Measurements from ENCODE around the gene GUCY1A1.
A peak's percentile ranks its signal among the peaks of the same experiment; 100 is the strongest.

The GUCY1A1 gene

DNA sequence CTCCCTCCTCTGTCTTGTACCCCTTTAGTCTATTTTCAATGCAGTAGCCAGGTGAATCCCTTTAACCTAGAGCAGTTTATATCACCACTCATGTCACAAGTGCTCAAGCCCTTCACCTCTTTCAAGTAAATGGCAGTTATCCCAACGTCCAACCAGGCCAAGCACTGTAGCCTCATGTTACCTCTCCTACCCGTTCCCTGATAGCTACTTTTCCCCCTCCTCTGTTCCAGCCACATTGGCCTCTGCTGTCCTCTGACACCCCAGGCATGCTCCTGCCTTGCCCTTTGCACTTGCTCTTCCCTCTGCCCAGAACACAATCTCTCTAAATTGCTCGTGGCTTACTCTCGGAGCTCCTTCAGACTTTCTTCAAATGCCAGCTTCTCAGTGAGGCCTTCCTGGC, 107.4 kb downstream of the GUCY1A1 start:
- no peak for TF ChIP-seq ZFX (IDR thresholded peaks at IDR 0.05; ENCODE audit: borderline replicate concordance)
- TF ChIP-seq, protein P1, sequence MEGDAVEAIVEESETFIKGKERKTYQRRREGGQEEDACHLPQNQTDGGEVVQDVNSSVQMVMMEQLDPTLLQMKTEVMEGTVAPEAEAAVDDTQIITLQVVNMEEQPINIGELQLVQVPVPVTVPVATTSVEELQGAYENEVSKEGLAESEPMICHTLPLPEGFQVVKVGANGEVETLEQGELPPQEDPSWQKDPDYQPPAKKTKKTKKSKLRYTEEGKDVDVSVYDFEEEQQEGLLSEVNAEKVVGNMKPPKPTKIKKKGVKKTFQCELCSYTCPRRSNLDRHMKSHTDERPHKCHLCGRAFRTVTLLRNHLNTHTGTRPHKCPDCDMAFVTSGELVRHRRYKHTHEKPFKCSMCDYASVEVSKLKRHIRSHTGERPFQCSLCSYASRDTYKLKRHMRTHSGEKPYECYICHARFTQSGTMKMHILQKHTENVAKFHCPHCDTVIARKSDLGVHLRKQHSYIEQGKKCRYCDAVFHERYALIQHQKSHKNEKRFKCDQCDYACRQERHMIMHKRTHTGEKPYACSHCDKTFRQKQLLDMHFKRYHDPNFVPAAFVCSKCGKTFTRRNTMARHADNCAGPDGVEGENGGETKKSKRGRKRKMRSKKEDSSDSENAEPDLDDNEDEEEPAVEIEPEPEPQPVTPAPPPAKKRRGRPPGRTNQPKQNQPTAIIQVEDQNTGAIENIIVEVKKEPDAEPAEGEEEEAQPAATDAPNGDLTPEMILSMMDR (IDR thresholded peaks at IDR 0.05) = no peak
- H3K27ac ChIP-seq = no peak overlapping the region

DNA sequence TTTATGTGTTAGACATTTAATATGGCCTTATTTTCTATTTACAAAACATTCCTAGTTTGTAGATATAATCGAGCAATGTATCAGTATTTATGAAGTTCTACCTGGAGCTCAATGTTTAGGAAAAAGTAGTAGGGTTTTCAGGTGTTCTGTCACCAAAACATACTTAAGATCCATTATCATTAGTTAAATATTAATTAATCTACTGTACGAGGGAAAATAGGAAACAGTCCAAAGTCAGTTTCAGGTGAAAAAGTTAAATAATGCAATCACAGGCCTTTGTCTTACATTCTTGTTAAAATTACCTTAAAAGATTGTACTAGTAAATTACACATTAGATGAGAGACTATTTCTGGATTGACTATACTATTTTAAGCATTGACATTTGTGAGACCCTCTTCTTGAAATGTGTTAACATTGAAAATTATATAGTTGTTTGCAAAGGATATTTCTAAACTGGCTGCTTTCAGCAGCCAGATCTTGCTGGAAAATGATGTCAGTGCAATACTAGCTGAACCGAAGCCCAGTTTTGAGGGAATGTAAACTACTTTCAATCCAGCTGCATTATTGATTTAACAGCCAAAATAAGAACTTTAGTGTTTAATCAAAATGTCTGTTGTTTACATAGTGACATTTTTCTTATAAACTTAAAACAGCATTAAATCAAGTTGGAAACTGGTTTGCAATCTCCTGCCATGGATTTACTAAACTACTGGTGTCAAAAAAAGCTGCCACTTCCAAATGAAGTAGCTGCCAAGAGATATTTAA, 111.5 kb downstream of the GUCY1A1 start:
- H3K27ac ChIP-seq = peak overlapping the region; percentile 33
- TF ChIP-seq, protein P1 (IDR thresholded peaks at IDR 0.05) = no peak
- no peak for TF ChIP-seq ZFX (IDR thresholded peaks at IDR 0.05; ENCODE audit: borderline replicate concordance)

DNA sequence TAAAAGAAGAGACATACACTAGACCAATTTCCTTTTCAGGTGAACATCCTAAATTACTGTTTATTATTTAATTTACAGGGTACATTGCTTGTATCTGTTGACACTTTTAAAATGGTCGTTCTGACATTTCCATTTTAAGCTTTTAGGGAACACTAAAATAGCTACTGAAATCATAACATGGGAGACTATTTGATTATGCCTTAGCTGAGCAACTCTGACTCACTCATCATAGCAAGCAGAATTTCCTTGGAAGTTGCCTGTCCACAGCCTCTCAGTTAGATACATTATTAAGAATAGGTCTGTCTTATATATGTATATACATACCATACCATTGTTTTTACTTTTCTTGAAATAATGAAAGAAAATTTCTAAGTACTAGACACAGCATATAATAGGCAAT, 114.1 kb downstream of the GUCY1A1 start:
- TF ChIP-seq, protein P1 (IDR thresholded peaks at IDR 0.05) = no peak
- no peak for TF ChIP-seq ZFX (IDR thresholded peaks at IDR 0.05; ENCODE audit: borderline replicate concordance)
- H3K27ac ChIP-seq = no peak overlapping the region

DNA sequence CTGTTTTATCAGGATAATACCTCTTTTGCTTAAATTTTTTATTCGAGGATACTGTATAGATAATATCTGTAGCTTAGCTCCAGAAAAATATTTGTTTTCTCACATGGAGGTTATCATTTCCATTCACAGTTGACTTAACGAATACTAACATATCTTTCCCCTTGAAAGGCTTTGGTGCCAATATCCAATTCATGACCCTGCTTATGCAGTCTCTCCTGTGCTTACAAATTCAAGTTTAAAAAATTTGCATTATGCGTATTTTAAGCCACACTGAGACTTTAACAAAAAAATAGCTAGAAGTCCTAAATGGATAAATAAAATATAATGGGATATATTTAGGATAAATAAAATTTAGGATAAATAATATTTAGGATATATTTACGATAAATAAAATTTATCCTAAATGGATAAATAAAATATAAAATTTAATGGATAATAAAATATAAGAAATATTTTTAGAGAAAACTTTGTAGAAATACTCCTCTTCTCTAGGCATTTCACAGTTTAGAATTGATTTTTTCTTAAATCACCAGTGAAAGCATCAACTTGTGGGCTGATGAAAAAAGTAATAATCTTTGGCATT, 114.7 kb downstream of the GUCY1A1 start:
- no peak overlapping the region for H3K27ac ChIP-seq
- TF ChIP-seq, protein P1 (IDR thresholded peaks at IDR 0.05) = no peak
- TF ChIP-seq ZFX (IDR thresholded peaks at IDR 0.05; ENCODE audit: borderline replicate concordance) = no peak
